Heart left ventricle (tissue), 16 donors: ENCODE results near the gene GSAP. TPM values are rescaled to one million over a fixed set of nuclear protein-coding genes. Genes with fewer than 3 reads are reported as not detected.

Source experiments
- ATAC-seq, 4 donors: fragments of 200-7000 bp; cut with Tn5 transposase; one replicate each; pipeline ENCODE4 v1.9.1; 2020 to 2022; ENCODE audit warnings: moderate library complexity in 4 of 4, mild to moderate bottlenecking in 3 of 4, moderate number of reproducible peaks in 1 of 4
- DNase-seq, 5 donors: peaks; one replicate each; pipeline ENCODE4 v3.0.0-alpha.2; 2020
- H3K27ac ChIP-seq, 12 donors: fragments of 200-600 bp; sonication (generic) in 4 of 12; one replicate each; pipeline versions ENCODE4 v1.5.0 to v1.8.0; 2016 to 2022; ENCODE audit warnings: mild to moderate bottlenecking in 2 of 12
- H3K27me3 ChIP-seq, 9 donors: fragments of 200-600 bp; sonication (generic) in 2 of 9; one replicate each; pipeline versions ENCODE4 v1.5.1 to v1.8.0; 2016 to 2022; ENCODE audit warnings: mild to moderate bottlenecking in 3 of 9
- H3K36me3 ChIP-seq, 9 donors: fragments of 200-600 bp; sonication (generic) in 2 of 9; one replicate each; pipeline versions ENCODE4 v1.5.0 to v1.8.0; 2018 to 2022; ENCODE audit warnings: mild to moderate bottlenecking in 2 of 9
- H3K4me1 ChIP-seq, 12 donors: fragments of 200-600 bp; sonication (generic) in 4 of 12; one replicate each; pipeline versions ENCODE4 v1.5.0 to v1.8.0; 2016 to 2022; ENCODE audit warnings: mild to moderate bottlenecking in 3 of 12
- H3K4me3 ChIP-seq, 12 donors: fragments of 200-600 bp; sonication (generic) in 4 of 12; one replicate each; pipeline versions ENCODE4 v1.5.0 to v1.8.0; 2017 to 2022; ENCODE audit warnings: mild to moderate bottlenecking in 9 of 12, moderate library complexity in 4 of 12
- H3K9me3 ChIP-seq, 12 donors: fragments of 200-600 bp; sonication (generic) in 4 of 12; one replicate each; pipeline versions ENCODE4 v1.5.0 to v1.8.0; 2016 to 2022; ENCODE audit warnings: mild to moderate bottlenecking in 1 of 12
- CTCF ChIP-seq, 12 donors: fragments of 200-600 bp; sonication (generic) in 4 of 12; IDR thresholded peaks; one replicate each; pipeline versions ENCODE4 v1.5.0 to v1.8.0; 2018 to 2022; ENCODE audit warnings: antibody characterized with exemption in 12 of 12, mild to moderate bottlenecking in 5 of 12
- POLR2A ChIP-seq, 2 donors: fragments of 450-650 bp; IDR thresholded peaks; one replicate each; pipeline ENCODE4 v1.6.1; 2017; ENCODE audit warnings: antibody characterized with exemption in 2 of 2, mild to moderate bottlenecking in 2 of 2, moderate library complexity in 2 of 2
- WGBS, 4 donors: extraction: QIAGEN DNeasy Blood & Tissue Kit in 2 of 4; methylation state at CpG; one replicate each; pipeline versions ENCODE4 v1.1.5 to v1.1.7; 2013 to 2018; 5-methylcytosine and 5-hydroxymethylcytosine counted together
- intact Hi-C, 10 donors: fragments of 100-400 bp; cut with DNase I; formaldehyde crosslinking; loops; one replicate each; pipeline versions ENCODE4 v1.11.1 to v1.14.2; 2022
- polyA plus RNA-seq, 2 donors: library from polyadenylated mRNA; stranded (reverse); fragments of 200-250 nt; gene quantifications; one replicate each; pipeline ENCODE4 v1.2.3, GENCODE V29; 2013
- total RNA-seq, 9 donors: library from RNA; depleted of rRNA in 2 of 9; stranded (reverse); fragments of >200 nt in 2 of 9; fragmentation: NEBNext Ultra II Directional in 3 of 9; extraction: Animal tissue kit (Norgen Biotek cat#: 25700) in 3 of 9; gene quantifications; one replicate each; pipeline versions ENCODE4 v1.1.0 to v1.2.4, GENCODE V29; 2016 to 2023
- donor health status: ischemic (EF 13 %, LVEDD 7.1; RV severe dilation, severe dysfunction).
- donor health status: healthy with polysubstance abuse.
- donor health status: DM: no; HTN: yes; CAD: no.
- donor health status: DM: no; HTN: no; CAD: no.
- donor health status: ischemic (EF 25% LVEDD 6.9; RV normal size, moderate dysfunction).
- donor health status: ischemic (EF 25% LVEDD 5.7; RV mildly dilated, moderate dysfunction).
- donor health status: healthy.
- donor health status: DM: yes; HTN: yes; CAD: no.
- donor health status: ischemic (EF 35%, LVEDD 5.7; RV mildly dilated, moderate dysfunction).
- donor health status: nonischemic (EF 11% LVEDD 7.7; RV severe dilation, severe dysfunction).
- donor health status: DM: yes; HTN: yes; CAD: no.
- donor health status: PGD.
- donor health status: ischemic (EF 29% LVEDD 5.4; RV normal size, mild dysfunction).
- donor health status: nonischemic (EF 23%, LVEDD 6.1; RV moderate dilation, normal function).

The GSAP gene
- total and polyA plus RNA-seq, 11 donors = 1.7 to 24.9 (median 6.5) TPM

- Histone ChIP-seq H3K36me3 (no peaks in the 10 kb centered on the region), H3K4me1 (peaks cover 0 to 41% (median 4%) of the 10 kb centered on the region in 12 donors), H3K27ac (no peak overlapping the region), H3K9me3 (no peaks in the 10 kb centered on the region), H3K4me3 (no peak overlapping the region), H3K27me3 (no peaks in the 10 kb centered on the region)
- no peak for TF ChIP-seq CTCF (IDR thresholded peaks at IDR 0.05)
- TF ChIP-seq POLR2A (IDR thresholded peaks at IDR 0.05) = no peak
- ATAC-seq = no peak
- WGBS, 4 donors = 94 to 96% (median 94%) methylated on average over 3 of the region's 3 CpGs
- DNase-seq = no peak
- intact Hi-C loops = loop anchor here in 1 of 10 donors (10.0 kb wide), 1 partner anchor 76 kb away; the partner anchor contains the start of gene PTPN12
Measured at GRCh38 chr7:77458786-77459185, 42.6 kb upstream of the GSAP start.

GRCh38 chr7:77457779-77458178 is 41.6 kb upstream of the GSAP start:
- Histone ChIP-seq H3K27ac (no peak overlapping the region), H3K4me1 (peaks cover 0 to 51% (median 9%) of the 10 kb centered on the region in 12 donors), H3K27me3 (no peaks in the 10 kb centered on the region), H3K36me3 (no peaks in the 10 kb centered on the region), H3K9me3 (no peaks in the 10 kb centered on the region), H3K4me3 (no peak overlapping the region)
- ATAC-seq = no peak
- DNase-seq = no peak
- intact Hi-C loops = loop anchor here in 1 of 10 donors (10.0 kb wide), 1 partner anchor 77 kb away; the partner anchor contains the start of gene PTPN12
- TF ChIP-seq CTCF (IDR thresholded peaks at IDR 0.05) (no peak), POLR2A (IDR thresholded peaks at IDR 0.05) (no peak)
- WGBS, 4 donors = 68 to 79% (median 72%) methylated on average over 4 of the region's 4 CpGs

GRCh38 chr7:77456696-77457095 is 40.5 kb upstream of the GSAP start:
- ATAC-seq (no peak), DNase-seq (no peak)
- WGBS, 4 donors = 62 to 71% (median 71%) methylated on average over 4 of the region's 4 CpGs
- intact Hi-C loops = loop anchor here in 1 of 10 donors (10.0 kb wide), 1 partner anchor 78 kb away; the partner anchor contains the start of gene PTPN12
- TF ChIP-seq CTCF (IDR thresholded peaks at IDR 0.05) (no peak), POLR2A (IDR thresholded peaks at IDR 0.05) (no peak)
- H3K36me3 ChIP-seq = no peaks in the 10 kb centered on the region
- no peaks in the 10 kb centered on the region for H3K27me3 ChIP-seq
- peaks cover 0 to 53% (median 9%) of the 10 kb centered on the region in 12 donors for H3K4me1 ChIP-seq
- no peak overlapping the region for H3K4me3 ChIP-seq
- no peaks in the 10 kb centered on the region for H3K9me3 ChIP-seq
- H3K27ac ChIP-seq = peak overlapping the region in 1 of 12 donors; percentile 47

GRCh38 chr7:77455321-77455720 is 39.2 kb upstream of the GSAP start:
- intact Hi-C loops = loop anchor here in 1 of 10 donors (10.0 kb wide), 1 partner anchor 79 kb away; the partner anchor contains the start of gene PTPN12

More at GRCh38 chr7:77455321-77455720, 39.2 kb upstream of the GSAP start:
- DNase-seq (peak in 4 of 5 donors; percentile 35 to 84 (median 73)), ATAC-seq (peak; percentile 60 to 96 (median 82))
- no peak for TF ChIP-seq POLR2A (IDR thresholded peaks at IDR 0.05)
- no peak for TF ChIP-seq CTCF (IDR thresholded peaks at IDR 0.05)
- no peak overlapping the region for H3K27ac ChIP-seq
- no peaks in the 10 kb centered on the region for H3K9me3 ChIP-seq
- no peaks in the 10 kb centered on the region for H3K27me3 ChIP-seq
- 73 to 89% (median 84%) methylated on average over 3 of the region's 3 CpGs for WGBS, 4 donors
- H3K4me1 ChIP-seq = peaks cover 0 to 53% (median 9%) of the 10 kb centered on the region in 12 donors
- H3K4me3 ChIP-seq = no peak overlapping the region
- H3K36me3 ChIP-seq = no peaks in the 10 kb centered on the region
